ENCODE results near the gene ANXA10. TPM values are rescaled to one million over a fixed set of nuclear protein-coding genes. Genes with fewer than 3 reads are reported as not detected.
A peak's percentile ranks its signal among the peaks of the same experiment; 100 is the strongest.
"Not testable (repeated sequence)": the region's sequence is repeated elsewhere in the genome, so short reads cannot be mapped to it uniquely, and the experiment has no call there.

ANXA10 gene
- total and polyA plus RNA-seq, 8 donors = 2.5 to 17.1 (median 8.5) TPM

GRCh38 chr4:168208957-168209614, 116.7 kb downstream of the ANXA10 start:
- Histone ChIP-seq H3K4me3 (no peak overlapping the region), H3K4me1 (no peaks in the 10 kb centered on the region), H3K36me3 (no peaks in the 10 kb centered on the region), H3K27me3 (no peaks in the 10 kb centered on the region), H3K27ac (no peak overlapping the region), H3K9me3 (no peaks in the 10 kb centered on the region)
- no peak for ATAC-seq
- intact Hi-C loops (cut with DNase I) = no loop called here
- DNase-seq = no peak
- WGBS, 2 donors = 91 to 97% methylated on average over 3 of the region's 3 CpGs
- TF ChIP-seq CTCF (IDR thresholded peaks at IDR 0.05) = no peak
- no peak for FAIRE-seq

GRCh38 chr4:168212656-168213055, 120.3 kb downstream of the ANXA10 start:
- Histone ChIP-seq H3K27ac (no peak overlapping the region), H3K36me3 (no peaks in the 10 kb centered on the region), H3K27me3 (no peaks in the 10 kb centered on the region), H3K4me1 (no peaks in the 10 kb centered on the region), H3K9me3 (no peaks in the 10 kb centered on the region), H3K4me3 (no peak overlapping the region)
- FAIRE-seq (no peak), ATAC-seq (no peak), DNase-seq (no peak)
- intact Hi-C loops (cut with DNase I) = no loop called here
- WGBS, 2 donors = 88 to 91% methylated on average over 3 of the region's 3 CpGs
- TF ChIP-seq CTCF (IDR thresholded peaks at IDR 0.05) = no peak

GRCh38 chr4:168213511-168213910, 121.2 kb downstream of the ANXA10 start:
- H3K9me3 ChIP-seq; FAIRE-seq; H3K36me3 ChIP-seq; ATAC-seq; DNase-seq; intact Hi-C loops (cut with DNase I); H3K27me3 ChIP-seq; H3K27ac ChIP-seq; H3K4me1 ChIP-seq; H3K4me3 ChIP-seq: not testable (repeated sequence)

- H3K9me3 ChIP-seq = no peaks in the 10 kb centered on the region
- H3K4me3 ChIP-seq = no peak overlapping the region
- intact Hi-C loops (cut with DNase I) = no loop called here
- WGBS, 2 donors = 96 to 100% methylated on average over 1 of the region's 1 CpG
- H3K4me1 ChIP-seq = peaks cover 0 to 8% (median 0%) of the 10 kb centered on the region in 3 donors
- H3K27ac ChIP-seq = no peak overlapping the region
- no peaks in the 10 kb centered on the region for H3K27me3 ChIP-seq
- peak in 1 of 4 donors; percentile 11 for ATAC-seq
- no peak for TF ChIP-seq CTCF (IDR thresholded peaks at IDR 0.05)
- no peak for DNase-seq
- peaks cover 0 to 4% (median 0%) of the 10 kb centered on the region in 3 donors for H3K36me3 ChIP-seq
- no peak for FAIRE-seq
Observed at GRCh38 chr4:168218645-168219044, 126.3 kb downstream of the ANXA10 start.

- intact Hi-C loops (cut with DNase I) = no loop called here
- Histone ChIP-seq H3K4me3 (no peak overlapping the region), H3K27me3 (no peaks in the 10 kb centered on the region), H3K27ac (no peak overlapping the region), H3K9me3 (no peaks in the 10 kb centered on the region), H3K36me3 (peaks cover 0 to 4% (median 0%) of the 10 kb centered on the region in 3 donors), H3K4me1 (peaks cover 0 to 8% (median 0%) of the 10 kb centered on the region in 3 donors)
- DNase-seq (no peak), FAIRE-seq (no peak), ATAC-seq (peak; percentile 24 to 52 (median 38))
- no peak for TF ChIP-seq CTCF (IDR thresholded peaks at IDR 0.05)
Observed at GRCh38 chr4:168220893-168221292, 128.6 kb downstream of the ANXA10 start.

Data from pancreas (tissue), 10 donors.